WTC11 (cell line): ENCODE results near the gene DDIAS. TPM values are rescaled to one million over a fixed set of nuclear protein-coding genes. Genes with fewer than 3 reads are reported as not detected.

Experiments
- ATAC-seq: fragments of 200-7000 bp; cut with Tn5 transposase; 2 replicates; pipeline ENCODE4 v1.10.0; 2021; ENCODE audit warnings: mild to moderate bottlenecking, moderate library complexity
- CTCF ChIA-PET: fragments of 300-600 bp; sonication (Branson Sonifier 250); formaldehyde crosslinking; loops from one replicate; lab custom pipeline; 2021; ENCODE audit warnings: antibody characterized with exemption; lab: Charles Lee
- POLR2A ChIA-PET: fragments of 350-600 bp; sonication (Branson Sonifier 250); formaldehyde crosslinking; loops from one replicate; lab custom pipeline; 2021; ENCODE audit warnings: antibody characterized with exemption; lab: Charles Lee
- DNase-seq: peaks from one replicate; pipeline ENCODE4 v3.0.0; 2021; ENCODE audit warnings: low spot score
- H3K27ac Mint-ChIP-seq: 2 replicates; pipeline ENCODE4 v1.8.0; 2021; ENCODE audit warnings: mixed read lengths
- H3K27me3 Mint-ChIP-seq: 2 replicates; pipeline ENCODE4 v1.8.0; 2021; ENCODE audit warnings: low read depth, mild to moderate bottlenecking, moderate library complexity, mixed read lengths
- H3K36me3 Mint-ChIP-seq: 2 replicates; pipeline ENCODE4 v1.8.0; 2021; ENCODE audit warnings: mixed read lengths
- H3K4me1 Mint-ChIP-seq: 2 replicates; pipeline ENCODE4 v1.8.0; 2022; ENCODE audit warnings: mixed read lengths
- H3K4me3 Mint-ChIP-seq: 2 replicates; pipeline ENCODE4 v1.8.0; 2021; ENCODE audit warnings: mild to moderate bottlenecking, moderate library complexity, mixed read lengths
- H3K9me3 Mint-ChIP-seq: 2 replicates; pipeline ENCODE4 v1.8.0; 2021; ENCODE audit warnings: mixed read lengths
- AR ChIP-seq: fragments of 250-450 bp; sonication (Bioruptor Pico); IDR thresholded peaks from 2 replicates; pipeline ENCODE4 v1.9.0; 2021; ENCODE audit warnings: mild to moderate bottlenecking
- ATF2 ChIP-seq: sonication (generic); formaldehyde crosslinking; IDR thresholded peaks from 2 replicates; pipeline ENCODE4 v1.8.1; 2022; ENCODE audit warnings: low read depth, missing genetic modification reagents, borderline replicate concordance
- CREM ChIP-seq: sonication (generic); formaldehyde crosslinking; IDR thresholded peaks from 2 replicates; pipeline ENCODE4 v1.8.1; 2022; ENCODE audit warnings: mild to moderate bottlenecking, missing genetic modification reagents, moderate library complexity
- E2F5 ChIP-seq: sonication (generic); formaldehyde crosslinking; IDR thresholded peaks from 2 replicates; pipeline ENCODE4 v1.8.1; 2022; ENCODE audit warnings: mild to moderate bottlenecking, moderate library complexity, missing genetic modification reagents
- ERG ChIP-seq: fragments of 250-450 bp; sonication (Bioruptor Pico); IDR thresholded peaks from 2 replicates; pipeline ENCODE4 v1.8.0; 2021; ENCODE audit warnings: mild to moderate bottlenecking
- GABPB1 ChIP-seq: sonication (generic); formaldehyde crosslinking; IDR thresholded peaks from 2 replicates; pipeline ENCODE4 v1.8.1; 2023; ENCODE audit warnings: mild to moderate bottlenecking, missing genetic modification reagents
- MXD4 ChIP-seq: fragments of 250-450 bp; sonication (Bioruptor Pico); IDR thresholded peaks from 2 replicates; pipeline ENCODE4 v1.8.0; 2021; ENCODE audit warnings: mild to moderate bottlenecking, moderate library complexity, borderline replicate concordance
- NFE2L1 ChIP-seq: sonication (generic); formaldehyde crosslinking; IDR thresholded peaks from 2 replicates; pipeline ENCODE4 v1.8.1; 2023; ENCODE audit warnings: missing genetic modification reagents
- SMAD4 ChIP-seq: sonication (generic); formaldehyde crosslinking; IDR thresholded peaks from 2 replicates; pipeline ENCODE4 v1.8.0; 2022; ENCODE audit warnings: mild to moderate bottlenecking, missing genetic modification reagents
- TEAD1 ChIP-seq: sonication (generic); formaldehyde crosslinking; IDR thresholded peaks from 2 replicates; pipeline ENCODE4 v1.8.0; 2022; ENCODE audit warnings: mild to moderate bottlenecking, missing genetic modification reagents
- ZNF138 ChIP-seq: sonication (generic); formaldehyde crosslinking; conservative IDR thresholded peaks from 2 replicates; pipeline ENCODE4 v1.8.1; 2022; ENCODE audit warnings: mild to moderate bottlenecking, moderate library complexity, missing genetic modification reagents
- ZNF281 ChIP-seq: sonication (generic); formaldehyde crosslinking; IDR thresholded peaks from 2 replicates; pipeline ENCODE4 v1.8.0; 2023; ENCODE audit warnings: mild to moderate bottlenecking, missing genetic modification reagents
- ZNF317 ChIP-seq: sonication (generic); formaldehyde crosslinking; IDR thresholded peaks from 2 replicates; pipeline ENCODE4 v1.8.1; 2023; ENCODE audit warnings: low read depth, mild to moderate bottlenecking, moderate library complexity, missing genetic modification reagents, borderline replicate concordance
- ZNF425 ChIP-seq: fragments of 250-450 bp; sonication (Bioruptor Pico); conservative IDR thresholded peaks from 2 replicates; pipeline ENCODE4 v1.9.0; 2021; ENCODE audit warnings: mild to moderate bottlenecking
- ZNF532 ChIP-seq: fragments of 250-450 bp; sonication (Bioruptor Pico); IDR thresholded peaks from 2 replicates; pipeline ENCODE4 v1.9.0; 2021; ENCODE audit warnings: mild to moderate bottlenecking, borderline replicate concordance
- ZSCAN18 ChIP-seq: fragments of 250-450 bp; sonication (Bioruptor Pico); IDR thresholded peaks from 2 replicates; pipeline ENCODE4 v2.1.2; 2022; ENCODE audit warnings: mild to moderate bottlenecking, moderate library complexity
- total RNA-seq: library from RNA; stranded (reverse); gene quantifications from 3 replicates; pipeline ENCODE4 v1.2.3, GENCODE V29; 2021

Gene DDIAS
- total RNA-seq, 1 experiment from 2014 or later, result 28.7 TPM

GRCh38 chr11:82858556-82859091 lies 42.9 kb upstream of the DDIAS start:
- no peaks in the 10 kb centered on the region for H3K27me3 Mint-ChIP-seq
- H3K4me1 Mint-ChIP-seq, result no peaks in the 10 kb centered on the region
- ATAC-seq (no peak), DNase-seq (no peak)
- H3K27ac Mint-ChIP-seq, result no peak overlapping the region
- CTCF ChIA-PET, result no interaction called here
- H3K36me3 Mint-ChIP-seq, result no peaks in the 10 kb centered on the region
- TF ChIP-seq GABPB1 (CRISPR knock-in tag) (no peak), MXD4 (no peak), ZNF317 (no peak), SMAD4 (no peak), AR (CRISPR knock-in tag) (no peak)
- peaks cover 4% of the 10 kb centered on the region for H3K9me3 Mint-ChIP-seq
- POLR2A ChIA-PET, result no interaction called here
- no peak overlapping the region for H3K4me3 Mint-ChIP-seq

- no peaks in the 10 kb centered on the region for H3K27me3 Mint-ChIP-seq
- peaks cover 4% of the 10 kb centered on the region for H3K9me3 Mint-ChIP-seq
- ATAC-seq (no peak), DNase-seq (no peak)
- peaks cover 5% of the 10 kb centered on the region for H3K4me1 Mint-ChIP-seq
- no peak overlapping the region for H3K4me3 Mint-ChIP-seq
- ChIA-PET POLR2A (no interaction called here), CTCF (no interaction called here)
- no peak overlapping the region for H3K27ac Mint-ChIP-seq
- H3K36me3 Mint-ChIP-seq, result no peaks in the 10 kb centered on the region
- TF ChIP-seq TEAD1 (CRISPR knock-in tag) (no peak), ZNF532 (CRISPR knock-in tag) (no peak), ZNF281 (CRISPR knock-in tag) (no peak), ATF2 (CRISPR knock-in tag) (no peak), ZNF317 (no peak), CREM (CRISPR knock-in tag) (no peak), NFE2L1 (CRISPR knock-in tag) (no peak), ERG (CRISPR knock-in tag) (no peak), ZNF425 (CRISPR knock-in tag) (no peak), ZSCAN18 (CRISPR knock-in tag) (no peak), E2F5 (CRISPR knock-in tag) (no peak), ZNF138 (CRISPR knock-in tag) (no peak)
These were observed 41.8 kb upstream of the DDIAS start for GRCh38 chr11:82859750-82860149.
